ENCODE measurements around the gene BBOX1. TPM values are rescaled to one million over a fixed set of nuclear protein-coding genes. Genes with fewer than 3 reads are reported as not detected.
"Not testable (repeated sequence)": the region's sequence is repeated elsewhere in the genome, so short reads cannot be mapped to it uniquely, and the experiment has no call there.

Gene BBOX1
- total RNA-seq, 2 experiments from 2014 or later: not detected

GRCh38 chr11:27130806-27131205 is 90.2 kb downstream of the BBOX1 start:
- Mint-ChIP-seq H3K36me3 (ENCODE audit: low read depth) (no peaks in the 10 kb centered on the region), H3K9me3 (no peaks in the 10 kb centered on the region), H3K4me1 (no peaks in the 10 kb centered on the region), H3K4me3 (no peak overlapping the region), H3K27me3 (no peaks in the 10 kb centered on the region), H3K27ac (no peak overlapping the region)
- POLR2A ChIA-PET: no interaction called here
- CTCF ChIA-PET: no interaction called here
- no peak for DNase-seq

- H3K9me3 Mint-ChIP-seq; H3K27ac Mint-ChIP-seq; DNase-seq; H3K4me3 Mint-ChIP-seq; H3K4me1 Mint-ChIP-seq; H3K27me3 Mint-ChIP-seq; POLR2A ChIA-PET; CTCF ChIA-PET; H3K36me3 Mint-ChIP-seq (ENCODE audit: low read depth): not testable (repeated sequence)
These were observed 95.3 kb downstream of the BBOX1 start for GRCh38 chr11:27135924-27136329.

- H3K27me3 Mint-ChIP-seq: no peaks in the 10 kb centered on the region
- no peaks in the 10 kb centered on the region for H3K36me3 Mint-ChIP-seq (ENCODE audit: low read depth)
- POLR2A ChIA-PET: no interaction called here
- CTCF ChIA-PET: no interaction called here
- no peak for DNase-seq
- H3K4me1 Mint-ChIP-seq: no peaks in the 10 kb centered on the region
- H3K4me3 Mint-ChIP-seq: no peak overlapping the region
- peaks cover 13% of the 10 kb centered on the region for H3K9me3 Mint-ChIP-seq
- H3K27ac Mint-ChIP-seq: no peak overlapping the region
These were observed 98.1 kb downstream of the BBOX1 start for GRCh38 chr11:27138716-27139115.

DNA sequence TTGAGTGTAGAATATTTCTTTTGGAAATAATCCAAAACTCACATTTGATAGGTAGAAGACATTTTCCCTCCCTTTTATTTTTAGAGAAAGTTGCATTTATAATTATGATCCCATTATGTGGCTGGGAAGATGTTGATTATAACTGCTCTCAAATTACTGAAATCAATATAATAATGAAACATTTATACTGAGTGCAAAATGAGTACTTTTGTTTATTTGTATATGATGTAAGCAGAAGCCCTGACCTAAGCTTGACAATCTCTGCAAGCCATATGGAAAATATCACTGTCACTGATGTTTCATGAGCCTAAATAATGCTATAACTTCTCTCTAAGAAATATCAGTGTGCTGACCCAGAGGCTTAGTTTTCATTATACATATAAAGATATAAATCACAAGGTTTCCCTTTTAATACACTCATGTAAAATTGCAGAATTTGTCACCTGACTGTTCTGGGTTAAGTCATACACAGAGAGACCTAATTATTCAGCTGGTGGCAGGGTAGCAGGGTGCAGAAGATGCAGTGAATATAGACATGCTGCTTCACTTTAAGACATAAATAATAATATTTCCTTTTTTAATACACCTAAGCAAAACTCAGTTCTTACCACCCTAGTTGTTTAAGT is 99.2 kb downstream of the BBOX1 start:
- no peak overlapping the region for H3K27ac Mint-ChIP-seq
- no peaks in the 10 kb centered on the region for H3K27me3 Mint-ChIP-seq
- no peak overlapping the region for H3K4me3 Mint-ChIP-seq
- POLR2A ChIA-PET: no interaction called here
- DNase-seq: no peak
- H3K36me3 Mint-ChIP-seq (ENCODE audit: low read depth): no peaks in the 10 kb centered on the region
- H3K9me3 Mint-ChIP-seq: peaks cover 13% of the 10 kb centered on the region
- CTCF ChIA-PET: no interaction called here
- H3K4me1 Mint-ChIP-seq: no peaks in the 10 kb centered on the region

- POLR2A ChIA-PET: no interaction called here
- no peaks in the 10 kb centered on the region for H3K27me3 Mint-ChIP-seq
These were observed 101.0 kb downstream of the BBOX1 start for GRCh38 chr11:27141576-27141975.

DNA sequence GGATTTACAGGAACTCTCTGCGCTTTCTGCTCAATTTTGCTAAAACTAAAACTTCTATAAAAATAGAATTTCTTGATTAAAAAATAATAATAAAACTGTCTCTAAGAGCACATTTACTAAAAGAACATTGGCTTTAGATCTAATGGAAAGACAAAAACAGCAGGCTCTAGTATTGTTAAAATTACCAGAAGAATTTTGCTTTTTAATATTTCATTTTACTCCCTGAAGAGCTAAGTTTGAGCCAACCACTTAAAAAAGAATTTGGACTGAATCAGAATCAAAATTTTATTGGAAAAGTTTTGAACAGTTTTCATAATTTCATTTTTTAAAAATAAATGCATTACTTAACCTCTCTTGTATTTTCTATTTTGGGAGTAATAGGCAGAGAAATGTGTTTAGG is 107.3 kb downstream of the BBOX1 start:
- no peaks in the 10 kb centered on the region for H3K27me3 Mint-ChIP-seq
- no peak overlapping the region for H3K27ac Mint-ChIP-seq
- peaks cover 3% of the 10 kb centered on the region for H3K9me3 Mint-ChIP-seq
- no peak overlapping the region for H3K4me3 Mint-ChIP-seq
- ChIA-PET POLR2A (no interaction called here), CTCF (no interaction called here)
- DNase-seq: no peak
- H3K36me3 Mint-ChIP-seq (ENCODE audit: low read depth): no peaks in the 10 kb centered on the region
- no peaks in the 10 kb centered on the region for H3K4me1 Mint-ChIP-seq

More at GRCh38 chr11:27141576-27141975, 101.0 kb downstream of the BBOX1 start:
- DNase-seq: no peak
- Mint-ChIP-seq H3K9me3 (peaks cover 13% of the 10 kb centered on the region), H3K27ac (no peak overlapping the region), H3K36me3 (ENCODE audit: low read depth) (no peaks in the 10 kb centered on the region), H3K4me3 (no peak overlapping the region), H3K4me1 (no peaks in the 10 kb centered on the region)
- CTCF ChIA-PET: no interaction called here

DNA sequence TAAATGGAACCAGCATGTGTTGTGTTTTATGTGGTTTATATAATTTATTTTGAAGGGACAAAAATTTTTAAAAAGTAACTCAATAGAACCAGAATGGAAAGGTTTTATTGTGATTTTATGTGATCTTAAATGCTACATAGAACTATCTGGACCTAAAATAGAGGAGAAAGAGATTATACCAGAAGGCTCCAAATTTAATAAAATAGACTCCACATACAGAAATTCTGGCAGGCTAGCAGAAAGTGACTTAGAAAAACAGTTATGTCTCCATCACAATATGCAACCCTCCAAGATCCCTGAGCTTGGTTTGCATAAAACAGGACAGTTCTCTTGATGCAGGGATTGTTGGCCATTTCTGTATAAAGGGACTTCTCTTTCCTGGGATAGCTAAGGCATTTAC is 107.9 kb downstream of the BBOX1 start:
- Mint-ChIP-seq H3K27me3 (no peaks in the 10 kb centered on the region), H3K4me3 (no peak overlapping the region), H3K27ac (no peak overlapping the region), H3K36me3 (ENCODE audit: low read depth) (no peaks in the 10 kb centered on the region), H3K9me3 (peaks cover 1% of the 10 kb centered on the region), H3K4me1 (no peaks in the 10 kb centered on the region)
- no peak for DNase-seq
- POLR2A ChIA-PET: no interaction called here
- CTCF ChIA-PET: no interaction called here

DNA sequence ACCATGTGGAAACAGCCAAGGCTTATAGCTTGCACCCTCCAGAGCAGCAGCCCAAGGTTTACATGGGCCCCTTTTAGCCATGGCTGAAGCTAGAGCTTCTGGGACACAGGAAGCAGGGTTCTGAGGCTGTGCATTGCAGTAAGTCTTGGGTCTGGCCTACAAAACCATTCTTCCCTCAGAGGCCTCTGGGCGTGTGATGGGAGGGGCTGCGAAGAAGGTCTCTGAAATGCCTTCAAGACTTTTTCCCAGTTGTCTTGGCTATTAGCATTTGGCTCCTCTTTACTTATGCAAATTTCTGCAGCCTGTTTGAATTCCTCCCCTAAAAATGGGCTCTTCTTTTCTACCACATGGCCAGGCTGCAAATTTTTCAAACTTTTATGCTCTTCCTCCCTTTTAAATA is 109.5 kb downstream of the BBOX1 start:
- Mint-ChIP-seq H3K4me1 (no peaks in the 10 kb centered on the region), H3K27ac (no peak overlapping the region), H3K27me3 (no peaks in the 10 kb centered on the region), H3K4me3 (no peak overlapping the region), H3K36me3 (ENCODE audit: low read depth) (no peaks in the 10 kb centered on the region), H3K9me3 (no peaks in the 10 kb centered on the region)
- ChIA-PET CTCF (no interaction called here), POLR2A (no interaction called here)
- DNase-seq: no peak

DNA sequence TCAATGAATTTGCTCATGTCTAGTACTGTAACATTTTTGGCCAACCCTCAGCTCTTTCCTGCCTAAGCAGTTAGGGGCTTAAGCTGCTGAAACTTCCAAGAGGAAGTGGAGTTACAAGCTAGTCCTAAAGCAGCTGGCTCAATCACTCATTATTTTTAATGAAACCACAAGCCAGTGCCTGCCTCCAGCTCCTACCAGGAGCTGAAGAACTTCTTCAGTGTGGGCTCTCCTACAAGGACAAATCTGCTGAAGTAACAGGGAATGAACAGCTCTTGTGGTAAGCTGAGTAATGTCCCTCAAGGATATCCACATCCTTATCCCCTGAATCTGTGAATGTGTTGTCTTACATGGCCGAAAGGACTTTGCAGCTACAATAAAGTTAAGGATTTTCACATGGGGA is 112.5 kb downstream of the BBOX1 start:
- CTCF ChIA-PET: no interaction called here
- no peaks in the 10 kb centered on the region for H3K4me1 Mint-ChIP-seq

GRCh38 chr11:27158456-27159334 is 118.1 kb downstream of the BBOX1 start:
- Mint-ChIP-seq H3K4me3 (no peak overlapping the region), H3K36me3 (ENCODE audit: low read depth) (no peaks in the 10 kb centered on the region), H3K9me3 (no peaks in the 10 kb centered on the region), H3K27me3 (peaks cover 2% of the 10 kb centered on the region), H3K27ac (no peak overlapping the region), H3K4me1 (no peaks in the 10 kb centered on the region)
- POLR2A ChIA-PET: no interaction called here
- DNase-seq: peak; percentile 7
- CTCF ChIA-PET: no interaction called here

More for the DNA sequence above, 112.5 kb downstream of the BBOX1 start:
- DNase-seq: no peak
- H3K27ac Mint-ChIP-seq: no peak overlapping the region
- no peak overlapping the region for H3K4me3 Mint-ChIP-seq
- H3K9me3 Mint-ChIP-seq: no peaks in the 10 kb centered on the region
- no peaks in the 10 kb centered on the region for H3K27me3 Mint-ChIP-seq
- H3K36me3 Mint-ChIP-seq (ENCODE audit: low read depth): no peaks in the 10 kb centered on the region
- POLR2A ChIA-PET: no interaction called here

- H3K27me3 Mint-ChIP-seq: peaks cover 2% of the 10 kb centered on the region
- CTCF ChIA-PET: no interaction called here
- H3K4me3 Mint-ChIP-seq: no peak overlapping the region
- no peak overlapping the region for H3K27ac Mint-ChIP-seq
- no peaks in the 10 kb centered on the region for H3K4me1 Mint-ChIP-seq
- POLR2A ChIA-PET: no interaction called here
- no peaks in the 10 kb centered on the region for H3K9me3 Mint-ChIP-seq
- H3K36me3 Mint-ChIP-seq (ENCODE audit: low read depth): no peaks in the 10 kb centered on the region
- no peak for DNase-seq
These were observed 118.7 kb downstream of the BBOX1 start for GRCh38 chr11:27159335-27159679.

DNA sequence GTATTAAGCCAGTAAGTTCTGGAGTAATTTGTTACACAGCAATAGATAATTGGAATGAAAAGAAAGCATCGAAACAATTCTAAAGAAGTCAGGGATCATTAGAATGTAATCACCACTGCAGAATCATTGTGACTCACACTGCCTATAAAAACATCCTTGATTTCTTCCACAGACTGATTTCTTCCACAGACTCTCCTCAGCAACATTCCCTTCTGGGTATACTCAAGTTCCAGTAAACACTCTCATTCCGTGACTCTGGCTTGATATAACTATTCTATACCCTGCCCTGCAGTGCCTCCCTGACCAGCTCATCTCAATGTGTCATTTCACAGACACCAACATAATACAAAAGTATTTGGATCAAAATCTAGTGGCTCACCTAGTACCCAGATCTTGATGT is 120.5 kb downstream of the BBOX1 start:
- DNase-seq: no peak
- H3K27ac Mint-ChIP-seq: no peak overlapping the region
- POLR2A ChIA-PET: no interaction called here
- CTCF ChIA-PET: no interaction called here
- H3K27me3 Mint-ChIP-seq: peaks cover 2% of the 10 kb centered on the region
- no peaks in the 10 kb centered on the region for H3K4me1 Mint-ChIP-seq
- no peaks in the 10 kb centered on the region for H3K9me3 Mint-ChIP-seq
- no peak overlapping the region for H3K4me3 Mint-ChIP-seq
- H3K36me3 Mint-ChIP-seq (ENCODE audit: low read depth): no peaks in the 10 kb centered on the region

DNA sequence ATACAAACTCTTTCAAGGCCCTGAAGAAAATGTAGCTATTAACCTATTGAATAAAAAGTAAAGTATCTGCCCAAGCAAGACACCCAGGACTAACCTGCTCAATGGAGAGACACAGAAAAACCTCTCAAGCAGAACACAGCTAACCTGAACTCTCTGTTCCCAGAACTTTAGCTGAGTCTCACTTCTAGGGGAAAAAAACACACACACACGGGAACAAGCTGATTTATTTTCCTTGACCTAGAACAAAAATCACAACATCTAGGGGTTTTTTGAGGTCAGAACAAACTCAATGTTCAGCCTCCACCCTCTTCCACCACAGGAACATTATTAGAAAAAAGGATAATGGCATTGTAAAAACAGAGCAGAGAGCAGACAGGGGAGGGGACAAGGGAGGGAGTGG is 121.6 kb downstream of the BBOX1 start:
- Mint-ChIP-seq H3K27ac (no peak overlapping the region), H3K36me3 (ENCODE audit: low read depth) (no peaks in the 10 kb centered on the region), H3K9me3 (no peaks in the 10 kb centered on the region), H3K4me3 (no peak overlapping the region), H3K27me3 (peaks cover 2% of the 10 kb centered on the region), H3K4me1 (no peaks in the 10 kb centered on the region)
- ChIA-PET CTCF (no interaction called here), POLR2A (no interaction called here)
- no peak for DNase-seq

GRCh38 chr11:27166130-27166529 is 125.5 kb downstream of the BBOX1 start:
- H3K27me3 Mint-ChIP-seq: peaks cover 4% of the 10 kb centered on the region
- H3K36me3 Mint-ChIP-seq (ENCODE audit: low read depth): no peaks in the 10 kb centered on the region
- CTCF ChIA-PET: no interaction called here
- H3K9me3 Mint-ChIP-seq: no peaks in the 10 kb centered on the region
- H3K27ac Mint-ChIP-seq: no peak overlapping the region
- DNase-seq: no peak
- H3K4me3 Mint-ChIP-seq: no peak overlapping the region
- POLR2A ChIA-PET: no interaction called here
- no peaks in the 10 kb centered on the region for H3K4me1 Mint-ChIP-seq
